ENCODE results near the gene NFKB2. TPM values are rescaled to one million over a fixed set of nuclear protein-coding genes. Genes with fewer than 3 reads are reported as not detected.

NFKB2 gene
- total RNA-seq, 1 experiment from 2014 or later = 27.6 TPM

GRCh38 chr10:102371295-102371694 lies 24.2 kb upstream of the NFKB2 start (continued):
- TF ChIP-seq PRDM15 (CRISPR knock-in tag; IDR thresholded peaks at IDR 0.05) (no peak), ATF2 (CRISPR knock-in tag; IDR thresholded peaks at IDR 0.05; ENCODE audit: borderline replicate concordance, low read depth) (no peak), E2F1 (CRISPR knock-in tag; IDR thresholded peaks at IDR 0.05) (no peak), ZMAT4 (CRISPR knock-in tag; IDR thresholded peaks at IDR 0.05) (no peak), ZNF219 (CRISPR knock-in tag; IDR thresholded peaks at IDR 0.05; ENCODE audit: borderline replicate concordance) (no peak)

- H3K36me3 Mint-ChIP-seq = peaks cover 38% of the 10 kb centered on the region
- ChIA-PET CTCF (interaction anchor here (0.5 to 5.1 kb wide), 17 partner anchors 9 to 208 kb away, joined by 3 to 39 read pairs (median 5); partner anchors contain the start of genes ELOVL3 and NFKB2), POLR2A (interaction anchor here (0.6 kb wide), 1 partner anchor 206 kb away, joined by 3 read pairs; no protein-coding TSS in a partner anchor)
- no peak overlapping the region for H3K27ac Mint-ChIP-seq
- no peak overlapping the region for H3K4me3 Mint-ChIP-seq
- H3K9me3 Mint-ChIP-seq = peaks cover 5% of the 10 kb centered on the region
- DNase-seq (ENCODE audit: low spot score) (peak; percentile 36), ATAC-seq (peak; percentile 90)
- no peaks in the 10 kb centered on the region for H3K4me1 Mint-ChIP-seq
- H3K27me3 Mint-ChIP-seq (ENCODE audit: low read depth) = no peaks in the 10 kb centered on the region
- TF ChIP-seq HMGA2 (CRISPR knock-in tag; IDR thresholded peaks at IDR 0.05) (no peak), ZNF281 (CRISPR knock-in tag; IDR thresholded peaks at IDR 0.05) (no peak), ZNF121 (CRISPR knock-in tag; IDR thresholded peaks at IDR 0.05) (no peak), GABPB1 (CRISPR knock-in tag; IDR thresholded peaks at IDR 0.05) (no peak), AR (CRISPR knock-in tag; IDR thresholded peaks at IDR 0.05) (no peak), MXD4 (CRISPR knock-in tag; IDR thresholded peaks at IDR 0.05; ENCODE audit: borderline replicate concordance) (no peak), MAX (CRISPR knock-in tag; IDR thresholded peaks at IDR 0.05) (no peak), ZSCAN18 (CRISPR knock-in tag; IDR thresholded peaks at IDR 0.05) (no peak), OVOL2 (CRISPR knock-in tag; IDR thresholded peaks at IDR 0.05; ENCODE audit: borderline replicate concordance) (no peak), USF2 (CRISPR knock-in tag; IDR thresholded peaks at IDR 0.05) (no peak), ZNF671 (CRISPR knock-in tag; IDR thresholded peaks at IDR 0.05) (no peak), CTCF (IDR thresholded peaks at IDR 0.05) (no peak), SP1 (CRISPR knock-in tag; conservative IDR thresholded peaks at IDR 0.05) (no peak), GRHL2 (CRISPR knock-in tag; IDR thresholded peaks at IDR 0.05; ENCODE audit: insufficient replicate concordance, severe bottlenecking) (no peak)
Observed at GRCh38 chr10:102375250-102375649, 20.3 kb upstream of the NFKB2 start.

Data from WTC11 (cell line).